ENCODE measurements around the gene RHOD. TPM values are rescaled to one million over a fixed set of nuclear protein-coding genes. Genes with fewer than 3 reads are reported as not detected.

RHOD gene
- total and polyA plus RNA-seq, 9 of the 15 experiments (the other 6 are each of a cell fraction or from before 2014, with no cell fraction given) = not detected

DNA sequence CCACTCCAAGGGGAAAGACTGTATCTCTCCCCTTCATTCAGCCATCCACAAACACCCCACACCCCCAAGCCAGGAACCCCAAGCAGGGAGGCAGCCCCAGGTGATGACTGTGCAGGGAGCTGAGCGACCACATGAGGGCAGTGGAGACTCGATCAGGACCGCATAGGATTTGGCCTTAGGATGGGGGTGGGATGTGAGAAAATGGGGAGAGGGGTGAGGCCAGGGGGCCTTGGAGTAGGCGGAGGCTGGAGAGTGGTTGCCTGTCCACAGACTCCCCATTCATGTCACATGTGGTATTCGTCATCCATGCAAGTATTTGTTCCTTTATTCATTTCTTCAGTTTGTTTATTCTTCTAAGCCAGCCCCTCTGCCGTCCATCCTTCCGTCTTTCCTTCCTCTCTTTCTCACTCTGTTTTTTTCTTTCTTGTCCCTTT lies 2.7 kb upstream of the RHOD start (continued):
- no peak for TF ChIP-seq KLF16 (IDR thresholded peaks at IDR 0.05)
- no peak for TF ChIP-seq ZNF780A (CRISPR knock-in tag; IDR thresholded peaks at IDR 0.05)
- no peak for TF ChIP-seq TCF7 (IDR thresholded peaks at IDR 0.05; ENCODE audit: borderline replicate concordance)
- TF ChIP-seq PTTG1 (tag; IDR thresholded peaks at IDR 0.05; ENCODE audit: low read depth) = no peak
- peak; percentile 47 for TF ChIP-seq JUND (IDR thresholded peaks at IDR 0.05; ENCODE audit: borderline replicate concordance, low read depth, low read length)
- TF ChIP-seq JUND (tag; IDR thresholded peaks at IDR 0.05; ENCODE audit: borderline replicate concordance, low read depth, low read length) = peak; percentile 40; the same call in 1 of the 3 replicates
- no peak for TF ChIP-seq ZNF561 (CRISPR knock-in tag; conservative IDR thresholded peaks at IDR 0.05)
- TF ChIP-seq MEIS2 (IDR thresholded peaks at IDR 0.05; ENCODE audit: partially characterized antibody) = no peak
- TF ChIP-seq, protein P1, sequence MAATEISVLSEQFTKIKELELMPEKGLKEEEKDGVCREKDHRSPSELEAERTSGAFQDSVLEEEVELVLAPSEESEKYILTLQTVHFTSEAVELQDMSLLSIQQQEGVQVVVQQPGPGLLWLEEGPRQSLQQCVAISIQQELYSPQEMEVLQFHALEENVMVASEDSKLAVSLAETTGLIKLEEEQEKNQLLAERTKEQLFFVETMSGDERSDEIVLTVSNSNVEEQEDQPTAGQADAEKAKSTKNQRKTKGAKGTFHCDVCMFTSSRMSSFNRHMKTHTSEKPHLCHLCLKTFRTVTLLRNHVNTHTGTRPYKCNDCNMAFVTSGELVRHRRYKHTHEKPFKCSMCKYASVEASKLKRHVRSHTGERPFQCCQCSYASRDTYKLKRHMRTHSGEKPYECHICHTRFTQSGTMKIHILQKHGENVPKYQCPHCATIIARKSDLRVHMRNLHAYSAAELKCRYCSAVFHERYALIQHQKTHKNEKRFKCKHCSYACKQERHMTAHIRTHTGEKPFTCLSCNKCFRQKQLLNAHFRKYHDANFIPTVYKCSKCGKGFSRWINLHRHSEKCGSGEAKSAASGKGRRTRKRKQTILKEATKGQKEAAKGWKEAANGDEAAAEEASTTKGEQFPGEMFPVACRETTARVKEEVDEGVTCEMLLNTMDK (IDR thresholded peaks at IDR 0.05; ENCODE audit: borderline replicate concordance, insufficient read depth, low read depth, low read length, poor library complexity, severe bottlenecking) = no peak
- no peak for TF ChIP-seq KAT8 (IDR thresholded peaks at IDR 0.05; ENCODE audit: low read depth)
- TF ChIP-seq ZFX (CRISPR knock-in tag; IDR thresholded peaks at IDR 0.05) = no peak
- TF ChIP-seq RAD21 (CRISPR knock-in tag; conservative IDR thresholded peaks at IDR 0.05 in 1 of 2, IDR thresholded peaks at IDR 0.05 in 1 of 2) = peak; percentile 49 to 84
- TF ChIP-seq, protein P2, sequence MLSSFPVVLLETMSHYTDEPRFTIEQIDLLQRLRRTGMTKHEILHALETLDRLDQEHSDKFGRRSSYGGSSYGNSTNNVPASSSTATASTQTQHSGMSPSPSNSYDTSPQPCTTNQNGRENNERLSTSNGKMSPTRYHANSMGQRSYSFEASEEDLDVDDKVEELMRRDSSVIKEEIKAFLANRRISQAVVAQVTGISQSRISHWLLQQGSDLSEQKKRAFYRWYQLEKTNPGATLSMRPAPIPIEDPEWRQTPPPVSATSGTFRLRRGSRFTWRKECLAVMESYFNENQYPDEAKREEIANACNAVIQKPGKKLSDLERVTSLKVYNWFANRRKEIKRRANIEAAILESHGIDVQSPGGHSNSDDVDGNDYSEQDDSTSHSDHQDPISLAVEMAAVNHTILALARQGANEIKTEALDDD (IDR thresholded peaks at IDR 0.05) = no peak
- TF ChIP-seq, protein P3, sequence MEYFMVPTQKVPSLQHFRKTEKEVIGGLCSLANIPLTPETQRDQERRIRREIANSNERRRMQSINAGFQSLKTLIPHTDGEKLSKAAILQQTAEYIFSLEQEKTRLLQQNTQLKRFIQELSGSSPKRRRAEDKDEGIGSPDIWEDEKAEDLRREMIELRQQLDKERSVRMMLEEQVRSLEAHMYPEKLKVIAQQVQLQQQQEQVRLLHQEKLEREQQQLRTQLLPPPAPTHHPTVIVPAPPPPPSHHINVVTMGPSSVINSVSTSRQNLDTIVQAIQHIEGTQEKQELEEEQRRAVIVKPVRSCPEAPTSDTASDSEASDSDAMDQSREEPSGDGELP (CRISPR knock-in tag; IDR thresholded peaks at IDR 0.05; ENCODE audit: borderline replicate concordance) = peak; percentile 66; the same call in 1 of the 2 replicates
- TF ChIP-seq NR2C2 (CRISPR knock-in tag; IDR thresholded peaks at IDR 0.05) = no peak
- TF ChIP-seq NR2C2 (tag; IDR thresholded peaks at IDR 0.05) = no peak
- TF ChIP-seq ZNF830 (CRISPR knock-in tag; IDR thresholded peaks at IDR 0.05) = no peak
- peak in 1 of 2 experiments; percentile 60; a peak in 1 of 4 replicates for TF ChIP-seq SRF (CRISPR knock-in tag; IDR thresholded peaks at IDR 0.05)
- TF ChIP-seq, protein P4, sequence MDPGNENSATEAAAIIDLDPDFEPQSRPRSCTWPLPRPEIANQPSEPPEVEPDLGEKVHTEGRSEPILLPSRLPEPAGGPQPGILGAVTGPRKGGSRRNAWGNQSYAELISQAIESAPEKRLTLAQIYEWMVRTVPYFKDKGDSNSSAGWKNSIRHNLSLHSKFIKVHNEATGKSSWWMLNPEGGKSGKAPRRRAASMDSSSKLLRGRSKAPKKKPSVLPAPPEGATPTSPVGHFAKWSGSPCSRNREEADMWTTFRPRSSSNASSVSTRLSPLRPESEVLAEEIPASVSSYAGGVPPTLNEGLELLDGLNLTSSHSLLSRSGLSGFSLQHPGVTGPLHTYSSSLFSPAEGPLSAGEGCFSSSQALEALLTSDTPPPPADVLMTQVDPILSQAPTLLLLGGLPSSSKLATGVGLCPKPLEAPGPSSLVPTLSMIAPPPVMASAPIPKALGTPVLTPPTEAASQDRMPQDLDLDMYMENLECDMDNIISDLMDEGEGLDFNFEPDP (CRISPR knock-in tag; IDR thresholded peaks at IDR 0.05) = no peak
- TF ChIP-seq CC2D1A (IDR thresholded peaks at IDR 0.05) = peak; percentile 54; the same call in 1 of the 2 replicates
- TF ChIP-seq CTBP1 (IDR thresholded peaks at IDR 0.05; ENCODE audit: borderline replicate concordance) = peak; percentile 57; the same call in 1 of the 2 replicates
- no peak; the same call in 1 of the 2 replicates for TF ChIP-seq TOE1 (IDR thresholded peaks at IDR 0.05; ENCODE audit: borderline replicate concordance)
- TF ChIP-seq TOE1 (CRISPR knock-in tag; IDR thresholded peaks at IDR 0.05; ENCODE audit: borderline replicate concordance, low read depth) = no peak
- no peak for TF ChIP-seq ZNF347 (CRISPR knock-in tag; IDR thresholded peaks at IDR 0.05; ENCODE audit: low read depth)

All from K562 (cell line).